Suprapubic skin (tissue), 4 donors: ENCODE measurements around the gene MTFR1L.

Experiments used
- CTCF ChIP-seq, 2 donors: fragments of 200-600 bp in 1 of 2; fragments of 450-650 bp in 1 of 2; sonication (generic) in 1 of 2; IDR thresholded peaks; one replicate each; pipeline ENCODE4 v1.5.1; 2016 to 2019; ENCODE audit warnings: antibody characterized with exemption in 2 of 2, mild to moderate bottlenecking in 1 of 2, moderate library complexity in 1 of 2
- EP300 ChIP-seq: sonication (generic); formaldehyde crosslinking; IDR thresholded peaks from one replicate; pipeline ENCODE4 v1.6.1; 2017; ENCODE audit warnings: antibody characterized with exemption
- POLR2A ChIP-seq, 2 donors: fragments of 450-650 bp; IDR thresholded peaks; one replicate each; pipeline ENCODE4 v1.6.1; 2017; ENCODE audit warnings: antibody characterized with exemption in 2 of 2, mild to moderate bottlenecking in 2 of 2, moderate library complexity in 2 of 2
- POLR2AphosphoS5 ChIP-seq, 3 donors: sonication (generic); formaldehyde crosslinking; IDR thresholded peaks; one replicate each; pipeline ENCODE4 v1.6.1; 2017; ENCODE audit warnings: antibody characterized with exemption in 3 of 3

GRCh38 chr1:25847929-25848328 is 28.2 kb downstream of the MTFR1L start:
- TF ChIP-seq CTCF (IDR thresholded peaks at IDR 0.05) (no peak), POLR2A (IDR thresholded peaks at IDR 0.05) (no peak), EP300 (no peak), POLR2AphosphoS5 (IDR thresholded peaks at IDR 0.05) (no peak)
